KMS-11 (cell line): ENCODE results near the gene AP2A2.

ENCODE experiments used
- H2AFZ ChIP-seq: fragments of 200-600 bp; sonication (generic); 2 replicates; pipeline ENCODE4 v1.6.1; 2016; ENCODE audit warnings: antibody characterized with exemption, mixed run types, low read depth
- H3K27ac ChIP-seq: fragments of 200-600 bp; sonication (generic); 2 replicates; pipeline ENCODE4 v1.6.1; 2016; ENCODE audit warnings: mild to moderate bottlenecking, mixed run types
- H3K27me3 ChIP-seq: fragments of 200-600 bp; sonication (generic); 2 replicates; pipeline ENCODE4 v1.6.1; 2017; ENCODE audit warnings: mild to moderate bottlenecking, low read depth, mixed run types, moderate library complexity; ENCODE audit not compliant: insufficient read depth
- H3K36me3 ChIP-seq: fragments of 200-600 bp; sonication (generic); 2 replicates; pipeline ENCODE4 v1.6.1; 2017; ENCODE audit warnings: mild to moderate bottlenecking, mixed run types; ENCODE audit not compliant: insufficient read depth
- H3K4me1 ChIP-seq: fragments of 200-600 bp; sonication (generic); 2 replicates; pipeline ENCODE4 v1.6.1; 2016; ENCODE audit warnings: mild to moderate bottlenecking, low read depth, mixed run types; ENCODE audit not compliant: poor library complexity, severe bottlenecking
- H3K4me2 ChIP-seq: fragments of 200-600 bp; sonication (generic); 2 replicates; pipeline ENCODE4 v1.7.0; 2016; ENCODE audit warnings: mild to moderate bottlenecking, mixed run types
- H3K4me3 ChIP-seq: fragments of 200-600 bp; sonication (generic); IDR thresholded peaks from 2 replicates; pipeline ENCODE4 v1.6.1; 2017; ENCODE audit warnings: low read depth, low read length, mixed read lengths; ENCODE audit not compliant: insufficient read depth
- H3K79me2 ChIP-seq: fragments of 200-600 bp; sonication (generic); 2 replicates; pipeline ENCODE4 v1.6.1; 2016; ENCODE audit warnings: low read depth, mixed run types; ENCODE audit not compliant: insufficient read depth
- H3K9ac ChIP-seq: fragments of 200-600 bp; sonication (generic); 2 replicates; pipeline ENCODE4 v1.6.1; 2016; ENCODE audit warnings: mild to moderate bottlenecking, mixed run types
- H4K20me1 ChIP-seq: fragments of 200-600 bp; sonication (generic); 2 replicates; pipeline ENCODE4 v1.6.1; 2016; ENCODE audit warnings: mild to moderate bottlenecking, mixed run types; ENCODE audit not compliant: insufficient read depth
- TF ChIP-seq, protein P1 (sequence below): fragments of 200-600 bp; sonication (generic); conservative IDR thresholded peaks from 2 replicates; pipeline ENCODE4 v1.6.1; 2017; ENCODE audit warnings: low read depth, mild to moderate bottlenecking, antibody characterized with exemption, low read length, moderate library complexity, mixed read lengths

Gene AP2A2

DNA sequence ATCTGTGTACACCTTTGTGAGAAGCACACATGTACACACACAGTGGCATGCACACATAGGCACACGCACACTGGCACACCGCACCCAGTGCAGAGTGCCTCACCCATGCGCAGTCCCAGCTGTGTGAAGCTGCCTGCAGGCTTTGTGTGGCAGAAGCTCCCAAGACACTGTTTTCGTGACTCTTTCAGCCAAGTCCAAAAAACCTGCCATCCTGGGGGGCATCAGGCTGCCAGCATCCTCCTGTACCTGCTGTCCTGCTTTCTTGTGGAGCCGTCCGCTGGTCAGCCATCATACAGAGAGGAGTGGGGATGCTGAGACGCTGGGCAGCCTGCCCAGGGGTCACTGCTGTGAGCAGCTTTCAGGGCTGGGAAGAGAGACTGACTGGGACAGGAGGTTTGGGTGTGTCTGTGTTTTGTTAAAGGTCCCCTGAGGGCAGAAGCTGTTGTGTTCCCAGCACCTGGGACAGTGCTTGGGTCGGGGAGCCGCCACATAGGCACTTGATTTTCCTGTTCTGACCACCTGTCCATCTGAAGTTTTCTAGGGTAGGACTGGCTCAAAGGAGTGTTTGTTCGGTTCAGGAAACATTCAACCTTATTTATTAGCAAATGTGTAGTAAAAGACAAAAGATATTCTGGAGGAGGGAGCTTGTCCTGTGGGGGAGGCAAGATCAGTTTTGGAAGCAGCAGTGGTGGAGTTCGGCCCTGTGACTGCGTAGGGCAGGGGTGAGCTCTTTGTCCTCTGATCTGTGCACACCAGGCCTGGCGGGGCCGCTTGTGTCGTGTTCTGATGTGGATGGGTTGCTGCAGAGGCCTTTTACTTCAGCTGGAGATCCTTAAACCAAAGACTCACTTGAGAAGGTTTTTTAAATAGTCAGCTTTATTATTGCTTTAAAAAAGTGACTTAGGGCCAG is 29.7 kb downstream of the AP2A2 start:
- Histone ChIP-seq H3K79me2 (peaks cover 20% of the 10 kb centered on the region; the same call in 1 of the 2 replicates), H3K4me2 (no peak overlapping the region), H3K4me3 (no peak overlapping the region), H3K36me3 (no peaks in the 10 kb centered on the region), H3K27me3 (no peaks in the 10 kb centered on the region), H3K4me1 (no peaks in the 10 kb centered on the region), H3K27ac (no peak overlapping the region), H3K9ac (no peak overlapping the region), H2AFZ (no peak overlapping the region), H4K20me1 (no peaks in the 10 kb centered on the region)
- TF ChIP-seq, protein P1, sequence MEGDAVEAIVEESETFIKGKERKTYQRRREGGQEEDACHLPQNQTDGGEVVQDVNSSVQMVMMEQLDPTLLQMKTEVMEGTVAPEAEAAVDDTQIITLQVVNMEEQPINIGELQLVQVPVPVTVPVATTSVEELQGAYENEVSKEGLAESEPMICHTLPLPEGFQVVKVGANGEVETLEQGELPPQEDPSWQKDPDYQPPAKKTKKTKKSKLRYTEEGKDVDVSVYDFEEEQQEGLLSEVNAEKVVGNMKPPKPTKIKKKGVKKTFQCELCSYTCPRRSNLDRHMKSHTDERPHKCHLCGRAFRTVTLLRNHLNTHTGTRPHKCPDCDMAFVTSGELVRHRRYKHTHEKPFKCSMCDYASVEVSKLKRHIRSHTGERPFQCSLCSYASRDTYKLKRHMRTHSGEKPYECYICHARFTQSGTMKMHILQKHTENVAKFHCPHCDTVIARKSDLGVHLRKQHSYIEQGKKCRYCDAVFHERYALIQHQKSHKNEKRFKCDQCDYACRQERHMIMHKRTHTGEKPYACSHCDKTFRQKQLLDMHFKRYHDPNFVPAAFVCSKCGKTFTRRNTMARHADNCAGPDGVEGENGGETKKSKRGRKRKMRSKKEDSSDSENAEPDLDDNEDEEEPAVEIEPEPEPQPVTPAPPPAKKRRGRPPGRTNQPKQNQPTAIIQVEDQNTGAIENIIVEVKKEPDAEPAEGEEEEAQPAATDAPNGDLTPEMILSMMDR: no peak

DNA sequence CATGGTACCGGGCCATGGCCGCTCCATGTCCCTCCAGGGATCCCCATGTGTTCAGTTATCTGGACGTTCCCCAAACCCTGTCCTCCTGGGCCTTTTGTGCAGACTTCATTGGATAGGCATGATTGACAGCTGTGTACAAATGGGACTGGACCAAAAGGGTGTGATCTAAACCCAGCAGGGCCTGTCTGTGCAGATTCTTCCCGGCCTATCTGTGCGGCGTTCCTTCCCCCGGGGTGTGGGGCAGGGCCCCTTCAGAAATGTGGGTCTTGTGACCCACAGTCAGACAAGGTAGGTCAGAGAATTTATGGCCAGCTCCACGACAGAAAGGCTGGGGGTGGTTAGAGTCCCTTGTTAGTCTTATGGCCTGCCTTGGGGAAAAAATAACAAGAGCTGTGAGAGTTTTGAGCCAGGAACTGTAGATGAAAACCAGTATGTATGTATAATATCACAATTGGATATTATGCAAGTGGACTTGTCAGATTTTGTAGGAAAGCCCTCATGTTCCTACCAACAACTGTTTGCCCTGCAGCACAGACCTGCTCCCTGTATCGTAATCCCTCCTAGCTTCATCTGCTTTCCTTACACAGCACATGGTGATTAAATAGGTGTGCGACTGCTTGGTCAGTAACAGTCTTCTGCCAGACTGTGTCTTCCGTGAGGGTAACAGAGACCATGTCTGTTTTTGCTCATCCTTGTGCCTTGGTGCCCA is 31.7 kb downstream of the AP2A2 start:
- no peaks in the 10 kb centered on the region for H3K36me3 ChIP-seq
- H3K79me2 ChIP-seq: peaks cover 20% of the 10 kb centered on the region; the same call in 1 of the 2 replicates
- no peak overlapping the region for H3K9ac ChIP-seq
- TF ChIP-seq, protein P1: no peak
- no peaks in the 10 kb centered on the region for H3K27me3 ChIP-seq
- H2AFZ ChIP-seq: no peak overlapping the region
- H3K4me2 ChIP-seq: no peak overlapping the region
- no peak overlapping the region for H3K4me3 ChIP-seq
- H3K4me1 ChIP-seq: no peaks in the 10 kb centered on the region
- no peaks in the 10 kb centered on the region for H4K20me1 ChIP-seq
- no peak overlapping the region for H3K27ac ChIP-seq

DNA sequence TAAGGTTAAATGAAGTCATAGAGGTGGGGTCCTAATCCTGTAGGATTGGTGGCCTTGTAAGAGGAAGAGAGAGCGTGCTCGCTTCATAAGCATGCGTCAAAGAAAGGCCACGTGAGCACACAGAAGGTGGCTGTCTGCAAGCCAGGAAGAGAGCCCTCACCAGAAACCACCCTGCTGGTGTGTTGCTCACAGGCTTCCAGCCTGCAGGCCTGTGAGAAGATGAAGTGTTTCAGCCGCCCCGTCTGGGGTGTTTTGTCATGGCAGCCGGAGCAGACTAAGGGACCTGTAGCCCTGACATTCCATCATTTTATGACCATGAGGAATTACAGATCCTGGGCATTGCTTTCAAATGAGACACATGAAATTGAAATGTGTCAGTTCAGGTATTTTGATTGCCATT is 32.4 kb downstream of the AP2A2 start:
- H3K27me3 ChIP-seq: no peaks in the 10 kb centered on the region
- H4K20me1 ChIP-seq: no peaks in the 10 kb centered on the region
- H3K36me3 ChIP-seq: no peaks in the 10 kb centered on the region
- H3K79me2 ChIP-seq: peaks cover 20% of the 10 kb centered on the region; the same call in 1 of the 2 replicates
- no peaks in the 10 kb centered on the region for H3K4me1 ChIP-seq
- H3K27ac ChIP-seq: no peak overlapping the region
- no peak overlapping the region for H3K9ac ChIP-seq
- TF ChIP-seq, protein P1: no peak
- H3K4me3 ChIP-seq: no peak overlapping the region
- H2AFZ ChIP-seq: no peak overlapping the region
- no peak overlapping the region for H3K4me2 ChIP-seq

DNA sequence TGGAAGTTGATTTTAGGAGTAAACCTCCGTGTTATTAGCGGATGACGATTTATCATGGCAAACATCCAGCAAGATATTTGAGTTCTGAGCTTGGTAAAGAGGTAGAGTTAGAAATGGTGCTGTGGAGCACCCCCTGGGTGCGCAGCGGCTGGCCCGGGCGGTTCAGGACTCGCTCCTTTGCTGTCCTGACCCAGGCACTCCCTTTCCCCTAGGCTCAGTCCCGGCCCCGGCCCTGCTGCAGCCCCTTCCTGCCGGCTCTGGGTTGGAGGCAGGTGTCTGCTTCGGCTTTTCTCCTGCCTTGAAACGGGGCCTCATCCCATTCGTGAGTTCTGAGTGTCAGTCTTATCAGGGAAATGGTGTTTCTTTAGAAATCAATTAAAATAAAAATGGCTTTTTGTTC is 33.4 kb downstream of the AP2A2 start:
- H2AFZ ChIP-seq: no peak overlapping the region
- TF ChIP-seq, protein P1: no peak
- H3K4me1 ChIP-seq: no peaks in the 10 kb centered on the region
- H3K4me2 ChIP-seq: no peak overlapping the region
- H3K9ac ChIP-seq: no peak overlapping the region
- no peak overlapping the region for H3K27ac ChIP-seq
- H4K20me1 ChIP-seq: no peaks in the 10 kb centered on the region
- no peak overlapping the region for H3K4me3 ChIP-seq
- peaks cover 20% of the 10 kb centered on the region; the same call in 1 of the 2 replicates for H3K79me2 ChIP-seq
- no peaks in the 10 kb centered on the region for H3K36me3 ChIP-seq
- H3K27me3 ChIP-seq: no peaks in the 10 kb centered on the region
